Smooth muscle cell (in vitro differentiated cells): ENCODE results near the gene P4HTM. TPM values are rescaled to one million over a fixed set of nuclear protein-coding genes. Genes with fewer than 3 reads are reported as not detected.
A peak's percentile ranks its signal among the peaks of the same experiment; 100 is the strongest.

Experiments
- DNase-seq: peaks from one replicate; lab custom pipeline; 2025; ENCODE audit not compliant: unreplicated experiment; lab: John Stamatoyannopoulos, UW
- H2AFZ ChIP-seq: fragments of 200-600 bp; sonication (generic); 2 replicates; pipeline ENCODE4 v1.6.0; 2016; ENCODE audit warnings: antibody characterized with exemption, low read depth, mild to moderate bottlenecking
- H3F3A ChIP-seq: fragments of 200-600 bp; sonication (generic); 2 replicates; pipeline ENCODE4 v1.6.0; 2017; ENCODE audit warnings: antibody characterized with exemption, low read depth
- H3K27ac ChIP-seq: fragments of 200-600 bp; sonication (generic); 2 replicates; pipeline ENCODE4 v1.5.1; 2016; ENCODE audit warnings: low read depth, mild to moderate bottlenecking
- H3K27me3 ChIP-seq: fragments of 200-600 bp; sonication (generic); 2 replicates; pipeline ENCODE4 v1.6.1; 2016; ENCODE audit warnings: low read depth, mild to moderate bottlenecking
- H3K36me3 ChIP-seq: fragments of 200-600 bp; sonication (generic); 2 replicates; pipeline ENCODE4 v1.5.1; 2016; ENCODE audit warnings: low read depth
- H3K4me1 ChIP-seq: fragments of 200-600 bp; sonication (generic); 2 replicates; pipeline ENCODE4 v1.5.1; 2016; ENCODE audit warnings: low read depth
- H3K4me2 ChIP-seq: fragments of 200-600 bp; sonication (generic); 2 replicates; pipeline ENCODE4 v1.6.0; 2016; ENCODE audit warnings: mild to moderate bottlenecking
- H3K4me3 ChIP-seq: fragments of 200-600 bp; sonication (generic); 2 replicates; pipeline ENCODE4 v1.5.1; 2016; ENCODE audit warnings: mild to moderate bottlenecking
- H3K79me2 ChIP-seq: fragments of 200-600 bp; sonication (generic); 2 replicates; pipeline ENCODE4 v1.6.0; 2016; ENCODE audit warnings: low read depth, mild to moderate bottlenecking
- H3K9ac ChIP-seq: fragments of 200-600 bp; sonication (generic); 2 replicates; pipeline ENCODE4 v1.6.0; 2016; ENCODE audit warnings: low read depth
- H3K9me3 ChIP-seq: fragments of 200-600 bp; sonication (generic); replicated peaks from 2 replicates; pipeline ENCODE4 v1.5.1; 2016; ENCODE audit warnings: low read depth
- H4K20me1 ChIP-seq: fragments of 200-600 bp; sonication (generic); 2 replicates; pipeline ENCODE4 v1.6.0; 2016; ENCODE audit warnings: low read depth
- WGBS: methylation state at CpG from one replicate; pipeline ENCODE4 v1.1.7; 2016; ENCODE audit warnings: low lambda C conversion rate; 5-methylcytosine and 5-hydroxymethylcytosine counted together
- polyA plus RNA-seq: library from polyadenylated mRNA; unstranded; fragments of >200 nt; fragmentation: Nextera tagmentation; extraction: Ambion mirVana; gene quantifications from 2 replicates; pipeline ENCODE4 v1.2.1, GENCODE V29; 2016
- total RNA-seq: library from RNA; depleted of rRNA; stranded (reverse); fragments of >200 nt; gene quantifications from 2 replicates; pipeline ENCODE4 v1.2.3, GENCODE V29; 2014
- TF ChIP-seq, protein P1 (sequence below): fragments of 200-600 bp; sonication (generic); IDR thresholded peaks from 2 replicates; pipeline ENCODE4 v1.5.1; 2017; ENCODE audit warnings: borderline replicate concordance, mild to moderate bottlenecking, antibody characterized with exemption; ENCODE audit not compliant: insufficient read depth, poor library complexity, severe bottlenecking

P4HTM gene
- total and polyA plus RNA-seq, 2 experiments from 2014 or later, result 22.7 to 29.9 TPM

DNA sequence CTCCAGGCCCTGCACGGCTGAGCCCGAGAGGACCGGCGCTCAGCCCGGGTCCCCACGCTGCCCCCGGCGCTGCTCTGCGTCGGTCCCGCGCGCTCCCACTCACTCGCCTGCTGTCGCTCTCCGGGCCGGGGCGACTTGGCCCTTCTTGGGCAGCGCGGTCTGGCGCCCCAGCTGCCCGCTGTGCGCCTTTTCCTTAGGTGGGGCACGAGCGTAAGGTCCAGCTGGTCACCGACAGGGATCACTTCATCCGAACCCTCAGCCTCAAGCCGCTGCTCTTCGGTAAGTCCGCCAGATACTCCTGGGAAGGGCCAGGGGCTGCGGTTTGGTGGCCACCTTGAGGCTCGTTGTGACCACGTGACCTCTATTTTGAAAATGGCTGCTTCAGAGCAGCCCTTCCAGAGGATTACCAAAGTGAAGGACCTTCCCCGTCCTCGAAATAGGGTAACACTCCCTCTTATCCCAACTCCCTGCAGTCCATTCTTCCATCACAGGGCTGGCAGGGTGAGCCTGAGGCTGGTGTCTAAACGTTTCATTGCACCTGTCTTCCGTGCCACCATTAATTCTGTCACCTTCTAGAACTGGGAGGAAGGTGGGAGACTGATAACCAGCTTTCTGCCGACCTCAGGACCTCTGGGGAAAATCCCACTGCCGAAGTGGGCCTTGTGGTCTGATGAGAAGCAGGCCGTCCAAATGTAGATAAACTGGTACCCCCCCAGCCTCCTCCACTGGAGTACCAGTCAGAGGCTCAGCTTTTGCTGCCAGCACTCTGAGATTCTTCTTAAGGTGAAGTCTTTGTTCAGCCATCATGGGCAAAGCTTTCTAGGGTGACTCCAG, 812 bp downstream of the P4HTM start:
- Histone ChIP-seq H3K4me3 (peak overlapping the region; percentile 80), H3K4me1 (peaks cover 16% of the 10 kb centered on the region), H3K27me3 (no peaks in the 10 kb centered on the region), H3K36me3 (no peaks in the 10 kb centered on the region), H3K27ac (peak overlapping the region; percentile 94), H3K79me2 (peaks cover 20% of the 10 kb centered on the region), H3K9me3 (no peaks in the 10 kb centered on the region), H3K4me2 (peak overlapping the region; percentile 94), H3F3A (peaks cover 3% of the 10 kb centered on the region), H3K9ac (peak overlapping the region; percentile 85), H2AFZ (peak overlapping the region; percentile 7), H4K20me1 (no peaks in the 10 kb centered on the region)
- DNase-seq, result no peak
- TF ChIP-seq, protein P1, sequence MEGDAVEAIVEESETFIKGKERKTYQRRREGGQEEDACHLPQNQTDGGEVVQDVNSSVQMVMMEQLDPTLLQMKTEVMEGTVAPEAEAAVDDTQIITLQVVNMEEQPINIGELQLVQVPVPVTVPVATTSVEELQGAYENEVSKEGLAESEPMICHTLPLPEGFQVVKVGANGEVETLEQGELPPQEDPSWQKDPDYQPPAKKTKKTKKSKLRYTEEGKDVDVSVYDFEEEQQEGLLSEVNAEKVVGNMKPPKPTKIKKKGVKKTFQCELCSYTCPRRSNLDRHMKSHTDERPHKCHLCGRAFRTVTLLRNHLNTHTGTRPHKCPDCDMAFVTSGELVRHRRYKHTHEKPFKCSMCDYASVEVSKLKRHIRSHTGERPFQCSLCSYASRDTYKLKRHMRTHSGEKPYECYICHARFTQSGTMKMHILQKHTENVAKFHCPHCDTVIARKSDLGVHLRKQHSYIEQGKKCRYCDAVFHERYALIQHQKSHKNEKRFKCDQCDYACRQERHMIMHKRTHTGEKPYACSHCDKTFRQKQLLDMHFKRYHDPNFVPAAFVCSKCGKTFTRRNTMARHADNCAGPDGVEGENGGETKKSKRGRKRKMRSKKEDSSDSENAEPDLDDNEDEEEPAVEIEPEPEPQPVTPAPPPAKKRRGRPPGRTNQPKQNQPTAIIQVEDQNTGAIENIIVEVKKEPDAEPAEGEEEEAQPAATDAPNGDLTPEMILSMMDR, result no peak
- WGBS, result 9% methylated on average over 36 of the region's 40 CpGs

DNA sequence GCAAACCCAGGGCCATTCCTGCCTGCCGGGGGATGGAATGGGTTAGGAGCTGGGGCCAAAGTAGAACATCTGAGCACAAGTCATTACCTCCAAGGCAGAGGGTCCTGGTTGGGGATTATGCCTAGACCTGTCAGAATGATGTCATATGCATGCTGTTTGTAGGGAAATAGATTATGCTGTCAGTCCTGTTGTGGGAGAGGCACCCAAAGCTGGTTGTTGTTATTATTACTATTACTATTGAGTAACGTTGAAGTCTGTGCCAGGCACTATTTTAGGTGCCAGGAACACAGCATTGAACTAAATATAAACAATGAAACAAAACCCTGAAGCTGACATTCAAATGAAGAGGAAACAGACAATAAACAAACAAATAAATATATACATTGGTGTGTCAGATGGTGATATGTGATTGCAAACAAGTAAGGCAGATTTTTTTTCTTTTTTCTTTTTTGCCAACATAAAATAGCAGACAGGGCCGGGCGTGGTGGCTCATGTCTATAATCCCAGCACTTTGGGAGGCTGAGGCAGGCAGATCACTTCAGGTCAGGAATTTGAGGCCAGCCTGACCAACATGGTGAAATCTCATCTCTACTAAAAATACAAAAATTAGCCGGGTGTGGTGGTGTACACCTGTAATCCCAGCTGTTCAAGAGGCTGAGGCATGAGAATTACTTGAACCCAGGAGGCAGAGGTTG, 2.0 kb downstream of the P4HTM start:
- peak overlapping the region; percentile 94 for H3K4me2 ChIP-seq

DNA sequence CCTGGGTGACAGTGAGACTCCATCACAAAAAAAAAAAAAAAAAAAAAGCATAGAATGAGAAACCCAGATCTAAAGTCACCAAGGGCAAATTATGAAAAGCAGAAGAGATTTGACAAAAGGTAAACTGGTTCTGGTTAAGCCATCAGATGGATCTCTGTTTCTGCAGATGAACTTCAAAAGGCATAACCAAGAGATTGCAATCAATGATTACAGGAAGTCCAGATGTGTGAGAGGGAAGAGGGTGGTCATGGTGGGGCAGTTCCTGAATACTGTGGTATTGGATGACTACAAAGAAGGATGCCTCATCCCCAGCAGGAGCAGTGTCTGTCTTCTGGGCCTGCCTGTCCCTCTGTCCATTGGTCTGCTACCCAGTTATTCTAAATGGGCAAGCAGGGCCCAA, 3.8 kb downstream of the P4HTM start:
- Histone ChIP-seq H2AFZ (no peak overlapping the region), H3K27ac (no peak overlapping the region), H3K4me1 (peaks cover 15% of the 10 kb centered on the region), H3K4me3 (no peak overlapping the region), H3K9ac (no peak overlapping the region), H3K36me3 (no peaks in the 10 kb centered on the region), H3K9me3 (no peaks in the 10 kb centered on the region), H4K20me1 (no peaks in the 10 kb centered on the region), H3K4me2 (no peak overlapping the region), H3K27me3 (no peaks in the 10 kb centered on the region), H3F3A (no peaks in the 10 kb centered on the region), H3K79me2 (peaks cover 20% of the 10 kb centered on the region)
- TF ChIP-seq, protein P1, result no peak
- no peak for DNase-seq

More for the DNA sequence above, 2.0 kb downstream of the P4HTM start:
- TF ChIP-seq, protein P1, result no peak
- peaks cover 16% of the 10 kb centered on the region for H3K4me1 ChIP-seq
- no peak overlapping the region for H3K27ac ChIP-seq
- peak overlapping the region; percentile 80 for H3K4me3 ChIP-seq
- no peaks in the 10 kb centered on the region for H3K27me3 ChIP-seq
- no peak overlapping the region for H2AFZ ChIP-seq
- H3K9me3 ChIP-seq, result no peaks in the 10 kb centered on the region
- peaks cover 3% of the 10 kb centered on the region for H3F3A ChIP-seq
- 96% methylated on average over 5 of the region's 5 CpGs for WGBS
- H4K20me1 ChIP-seq, result no peaks in the 10 kb centered on the region
- no peak for DNase-seq
- no peaks in the 10 kb centered on the region for H3K36me3 ChIP-seq
- peaks cover 20% of the 10 kb centered on the region for H3K79me2 ChIP-seq
- H3K9ac ChIP-seq, result no peak overlapping the region
